ENCODE results near the gene CYFIP2.

The CYFIP2 gene

GRCh38 chr5:157362012-157362411 lies 96.1 kb downstream of the CYFIP2 start:
- H2AFZ ChIP-seq (ENCODE audit: low read length): no peak overlapping the region
- no peaks in the 10 kb centered on the region for H3K4me1 ChIP-seq (ENCODE audit: low read length)
- H3K27me3 ChIP-seq (replicated peaks; ENCODE audit: insufficient read depth, low read length): no peaks in the 10 kb centered on the region
- no peaks in the 10 kb centered on the region for H4K20me1 ChIP-seq (ENCODE audit: insufficient read depth, low read length)
- DNase-seq: no peak
- H3F3A ChIP-seq (ENCODE audit: insufficient read depth, low read length): no peaks in the 10 kb centered on the region
- no peak for TF ChIP-seq EZH2phosphoT487 (IDR thresholded peaks at IDR 0.05; ENCODE audit: low read length)
- no peak for TF ChIP-seq EZH2 (optimal IDR thresholded peaks at IDR 0.05; ENCODE audit: low read depth, low read length)
- TF ChIP-seq CTCF (IDR thresholded peaks at IDR 0.05; ENCODE audit: low read length): no peak
- no peak overlapping the region for H3K27ac ChIP-seq (ENCODE audit: low read length)
- H3K4me2 ChIP-seq (ENCODE audit: low read depth, low read length): no peak overlapping the region
- no peak overlapping the region for H3K9ac ChIP-seq (ENCODE audit: low read length)
- H3K79me2 ChIP-seq (ENCODE audit: low read length): no peaks in the 10 kb centered on the region
- no peak overlapping the region for H3K4me3 ChIP-seq (ENCODE audit: low read length)
- peaks cover 2% of the 10 kb centered on the region; the same call in 1 of the 2 replicates for H3K36me3 ChIP-seq (replicated peaks; ENCODE audit: insufficient read depth, low read length)
- no peaks in the 10 kb centered on the region for H3K9me2 ChIP-seq (replicated peaks; ENCODE audit: insufficient read depth, low read length)
- H3K9me3 ChIP-seq (replicated peaks; ENCODE audit: insufficient read depth, low read length): no peaks in the 10 kb centered on the region

GRCh38 chr5:157362502-157362901 lies 96.6 kb downstream of the CYFIP2 start:
- no peaks in the 10 kb centered on the region for H3K79me2 ChIP-seq (ENCODE audit: low read length)
- H3K36me3 ChIP-seq (replicated peaks; ENCODE audit: insufficient read depth, low read length): peaks cover 2% of the 10 kb centered on the region; the same call in 1 of the 2 replicates
- H4K20me1 ChIP-seq (ENCODE audit: insufficient read depth, low read length): no peaks in the 10 kb centered on the region
- H3K4me1 ChIP-seq (ENCODE audit: low read length): no peaks in the 10 kb centered on the region
- H3K27ac ChIP-seq (ENCODE audit: low read length): no peak overlapping the region
- H3K4me3 ChIP-seq (ENCODE audit: low read length): no peak overlapping the region
- H3K9ac ChIP-seq (ENCODE audit: low read length): no peak overlapping the region
- H2AFZ ChIP-seq (ENCODE audit: low read length): no peak overlapping the region
- no peak overlapping the region for H3K4me2 ChIP-seq (ENCODE audit: low read depth, low read length)
- H3K9me2 ChIP-seq (replicated peaks; ENCODE audit: insufficient read depth, low read length): no peaks in the 10 kb centered on the region
- H3F3A ChIP-seq (ENCODE audit: insufficient read depth, low read length): no peaks in the 10 kb centered on the region
- no peak for DNase-seq
- TF ChIP-seq EZH2phosphoT487 (IDR thresholded peaks at IDR 0.05; ENCODE audit: low read length) (no peak), EZH2 (optimal IDR thresholded peaks at IDR 0.05; ENCODE audit: low read depth, low read length) (no peak), CTCF (IDR thresholded peaks at IDR 0.05; ENCODE audit: low read length) (no peak)
- no peaks in the 10 kb centered on the region for H3K9me3 ChIP-seq (replicated peaks; ENCODE audit: insufficient read depth, low read length)
- no peaks in the 10 kb centered on the region for H3K27me3 ChIP-seq (replicated peaks; ENCODE audit: insufficient read depth, low read length)

GRCh38 chr5:157362982-157363381 lies 97.1 kb downstream of the CYFIP2 start:
- H3K36me3 ChIP-seq (replicated peaks; ENCODE audit: insufficient read depth, low read length): peaks cover 2% of the 10 kb centered on the region; the same call in 1 of the 2 replicates
- no peak for TF ChIP-seq EZH2 (optimal IDR thresholded peaks at IDR 0.05; ENCODE audit: low read depth, low read length)
- H2AFZ ChIP-seq (ENCODE audit: low read length): no peak overlapping the region
- H3K9me2 ChIP-seq (replicated peaks; ENCODE audit: insufficient read depth, low read length): no peaks in the 10 kb centered on the region
- H3K4me1 ChIP-seq (ENCODE audit: low read length): no peaks in the 10 kb centered on the region
- no peaks in the 10 kb centered on the region for H4K20me1 ChIP-seq (ENCODE audit: insufficient read depth, low read length)
- no peak overlapping the region for H3K9ac ChIP-seq (ENCODE audit: low read length)
- no peak overlapping the region for H3K27ac ChIP-seq (ENCODE audit: low read length)
- no peak overlapping the region for H3K4me2 ChIP-seq (ENCODE audit: low read depth, low read length)
- H3K79me2 ChIP-seq (ENCODE audit: low read length): no peaks in the 10 kb centered on the region
- H3K27me3 ChIP-seq (replicated peaks; ENCODE audit: insufficient read depth, low read length): no peaks in the 10 kb centered on the region
- H3K4me3 ChIP-seq (ENCODE audit: low read length): no peak overlapping the region
- no peaks in the 10 kb centered on the region for H3K9me3 ChIP-seq (replicated peaks; ENCODE audit: insufficient read depth, low read length)
- H3F3A ChIP-seq (ENCODE audit: insufficient read depth, low read length): no peaks in the 10 kb centered on the region
- no peak for DNase-seq

GRCh38 chr5:157365732-157366131 lies 99.8 kb downstream of the CYFIP2 start:
- no peak overlapping the region for H3K4me3 ChIP-seq (ENCODE audit: low read length)
- TF ChIP-seq EZH2phosphoT487 (IDR thresholded peaks at IDR 0.05; ENCODE audit: low read length) (no peak), EZH2 (optimal IDR thresholded peaks at IDR 0.05; ENCODE audit: low read depth, low read length) (no peak), CTCF (IDR thresholded peaks at IDR 0.05; ENCODE audit: low read length) (no peak)
- no peaks in the 10 kb centered on the region for H3K4me1 ChIP-seq (ENCODE audit: low read length)
- no peaks in the 10 kb centered on the region for H4K20me1 ChIP-seq (ENCODE audit: insufficient read depth, low read length)
- no peaks in the 10 kb centered on the region for H3K9me2 ChIP-seq (replicated peaks; ENCODE audit: insufficient read depth, low read length)
- H2AFZ ChIP-seq (ENCODE audit: low read length): no peak overlapping the region
- H3K79me2 ChIP-seq (ENCODE audit: low read length): no peaks in the 10 kb centered on the region
- no peak overlapping the region for H3K9ac ChIP-seq (ENCODE audit: low read length)
- H3F3A ChIP-seq (ENCODE audit: insufficient read depth, low read length): no peaks in the 10 kb centered on the region
- H3K4me2 ChIP-seq (ENCODE audit: low read depth, low read length): no peak overlapping the region
- H3K9me3 ChIP-seq (replicated peaks; ENCODE audit: insufficient read depth, low read length): no peaks in the 10 kb centered on the region
- no peaks in the 10 kb centered on the region for H3K27me3 ChIP-seq (replicated peaks; ENCODE audit: insufficient read depth, low read length)
- H3K36me3 ChIP-seq (replicated peaks; ENCODE audit: insufficient read depth, low read length): 0 out of 2 replicates have a peak, but pooled peaks cover 2% of the 10 kb centered on the region
- H3K27ac ChIP-seq (ENCODE audit: low read length): no peak overlapping the region
- DNase-seq: no peak
